Measurements from ENCODE around the gene DPH1. TPM values are rescaled to one million over a fixed set of nuclear protein-coding genes. Genes with fewer than 3 reads are reported as not detected.

DPH1 gene
- total RNA-seq, 1 donor from 2014 or later = 24.1 TPM

DNA sequence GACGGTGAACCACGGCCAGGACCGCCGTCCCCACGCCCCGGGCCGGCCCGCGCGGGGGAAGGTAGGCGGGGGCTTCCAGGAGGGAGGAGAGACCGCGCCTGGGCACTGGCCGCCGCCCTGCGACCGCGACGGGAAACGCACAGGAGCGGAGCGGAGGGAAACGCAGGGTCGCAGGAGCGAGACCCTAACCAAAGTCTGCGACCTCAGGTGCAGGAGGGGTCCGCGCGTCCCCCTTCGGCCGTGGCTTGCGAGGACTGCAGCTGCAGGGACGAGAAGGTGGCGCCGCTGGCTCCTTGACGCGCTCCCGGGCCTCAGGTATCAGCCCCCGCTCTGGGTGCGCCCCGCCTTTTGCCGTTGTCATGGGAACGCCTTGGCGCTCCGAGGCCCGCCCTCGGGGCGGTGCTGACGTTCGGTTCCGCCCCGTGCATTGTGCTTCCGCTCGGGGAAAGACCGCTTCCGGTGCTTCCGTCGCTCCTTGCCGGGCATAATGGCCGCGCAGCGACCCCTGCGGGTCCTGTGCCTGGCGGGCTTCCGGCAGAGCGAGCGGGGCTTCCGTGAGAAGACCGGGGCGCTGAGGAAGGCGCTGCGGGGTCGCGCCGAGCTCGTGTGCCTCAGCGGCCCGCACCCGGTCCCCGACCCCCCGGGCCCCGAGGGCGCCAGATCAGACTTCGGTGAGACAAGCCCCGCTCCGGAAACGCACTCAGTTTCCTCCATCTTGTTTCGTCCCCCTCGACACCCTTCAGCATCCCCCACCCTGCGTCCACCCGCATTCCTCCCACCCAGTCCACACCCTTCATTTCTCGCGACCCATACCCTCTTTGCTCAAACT is 11.8 kb downstream of the DPH1 start, which contains the start of gene OVCA2:
TSS of gene OVCA2 (plus strand) at position 462 of the 829 bp plus-strand sequence. CDS start at position 488, 26 bp downstream.
- ATAC-seq (peak; percentile 94), DNase-seq (ENCODE audit: missing footprints) (peak; percentile 96)
- intact Hi-C loops (cut with DNase I) = loop anchor here (5.0 to 10.0 kb wide), 3 partner anchors 329 to 477 kb away; partner anchors contain the start of genes PITPNA and TLCD2

DNA sequence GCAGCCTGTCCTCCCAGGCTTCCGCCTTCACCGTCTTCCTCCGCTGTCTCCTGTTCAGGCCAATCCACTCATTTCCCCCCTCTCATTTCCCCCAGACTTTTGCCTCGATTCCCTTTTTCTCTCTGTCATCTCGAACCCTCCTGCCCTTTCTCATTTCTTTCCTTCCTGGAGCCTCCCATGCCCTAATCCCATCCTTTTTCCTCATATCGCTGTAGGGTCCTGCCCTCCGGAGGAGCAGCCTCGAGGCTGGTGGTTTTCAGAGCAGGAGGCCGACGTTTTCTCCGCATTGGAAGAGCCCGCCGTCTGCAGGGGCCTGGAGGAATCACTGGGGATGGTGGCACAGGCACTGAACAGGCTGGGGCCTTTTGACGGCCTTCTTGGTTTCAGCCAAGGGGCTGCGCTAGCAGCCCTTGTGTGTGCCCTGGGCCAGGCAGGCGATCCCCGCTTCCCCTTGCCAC is 12.5 kb downstream of the DPH1 start:
- DNase-seq (ENCODE audit: missing footprints) (no peak), ATAC-seq (peak; percentile 4)
- intact Hi-C loops (cut with DNase I) = loop anchor here (5.0 to 10.0 kb wide), 3 partner anchors 330 to 478 kb away; partner anchors contain the start of genes PITPNA and TLCD2

DNA sequence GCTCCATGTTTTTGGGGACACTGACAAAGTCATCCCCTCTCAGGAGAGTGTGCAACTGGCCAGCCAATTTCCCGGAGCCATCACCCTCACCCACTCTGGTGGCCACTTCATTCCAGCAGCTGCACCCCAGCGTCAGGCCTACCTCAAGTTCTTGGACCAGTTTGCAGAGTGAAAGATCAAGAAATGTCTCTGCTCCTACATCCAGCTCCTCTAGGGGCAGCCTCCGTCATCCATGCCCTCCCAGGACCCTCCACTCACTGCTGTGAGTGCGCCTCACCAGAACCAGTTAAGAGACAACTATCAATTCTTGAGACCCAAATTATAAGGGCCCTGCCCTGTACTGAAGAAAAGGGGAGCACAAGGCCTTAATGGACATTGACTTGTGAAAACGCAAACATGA is 13.0 kb downstream of the DPH1 start:
- ATAC-seq (no peak), DNase-seq (ENCODE audit: missing footprints) (no peak)
- intact Hi-C loops (cut with DNase I) = loop anchor here (5.0 to 10.0 kb wide), 3 partner anchors 331 to 478 kb away; partner anchors contain the start of genes PITPNA and TLCD2

DNA sequence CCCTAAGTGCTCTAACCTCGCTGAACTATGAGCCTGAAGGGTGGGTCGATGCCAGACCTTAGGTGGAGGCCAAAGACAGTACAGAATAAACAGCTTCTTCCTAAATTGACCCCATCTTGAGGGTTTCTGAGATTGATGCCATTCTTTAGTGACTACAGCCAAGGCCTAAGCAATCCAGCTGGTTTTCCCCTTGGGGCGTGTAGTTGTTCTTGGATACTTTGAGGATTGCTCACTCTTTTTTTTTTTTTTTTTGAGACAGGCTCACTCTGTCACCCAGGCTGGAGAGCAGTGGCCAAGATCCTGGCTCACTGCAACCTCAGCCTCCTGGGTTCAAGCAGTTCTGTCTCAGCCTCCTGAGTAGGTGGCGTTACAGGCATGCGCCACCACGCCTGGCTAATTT is 13.8 kb downstream of the DPH1 start:
- ATAC-seq = no peak
- intact Hi-C loops (cut with DNase I) = loop anchor here (5.0 to 10.0 kb wide), 3 partner anchors 331 to 479 kb away; partner anchors contain the start of genes PITPNA and TLCD2
- no peak for DNase-seq (ENCODE audit: missing footprints)

DNA sequence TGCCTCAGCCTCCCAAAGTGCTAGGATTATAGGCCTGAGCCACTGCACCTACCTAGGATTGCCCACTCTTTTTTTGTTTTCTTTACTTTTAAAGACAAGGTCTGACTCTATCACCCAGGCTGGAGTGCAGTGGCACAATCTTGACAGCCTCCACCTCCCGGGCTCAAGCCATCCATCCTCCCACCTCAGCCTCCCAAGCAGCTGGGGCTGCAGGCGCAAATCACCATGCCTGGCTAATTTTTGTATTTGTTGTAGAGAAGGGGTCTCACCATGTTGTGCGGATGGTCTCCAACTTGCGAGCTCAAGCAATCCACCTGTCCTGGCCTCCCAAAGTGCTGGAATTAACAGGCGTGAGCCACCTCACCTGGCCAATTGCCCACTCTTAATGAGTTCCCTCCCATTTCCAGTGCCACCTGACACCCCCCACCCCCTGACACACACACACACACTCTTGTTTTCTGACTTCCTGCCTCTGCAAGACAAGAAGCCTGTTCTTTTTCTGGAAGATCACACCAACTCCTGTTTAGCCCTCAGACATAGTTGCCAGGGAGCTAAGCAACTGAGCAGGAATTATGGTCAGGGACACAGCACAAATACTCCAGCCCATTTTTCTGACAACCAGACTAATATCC is 14.4 kb downstream of the DPH1 start:
- ATAC-seq = no peak

DNA sequence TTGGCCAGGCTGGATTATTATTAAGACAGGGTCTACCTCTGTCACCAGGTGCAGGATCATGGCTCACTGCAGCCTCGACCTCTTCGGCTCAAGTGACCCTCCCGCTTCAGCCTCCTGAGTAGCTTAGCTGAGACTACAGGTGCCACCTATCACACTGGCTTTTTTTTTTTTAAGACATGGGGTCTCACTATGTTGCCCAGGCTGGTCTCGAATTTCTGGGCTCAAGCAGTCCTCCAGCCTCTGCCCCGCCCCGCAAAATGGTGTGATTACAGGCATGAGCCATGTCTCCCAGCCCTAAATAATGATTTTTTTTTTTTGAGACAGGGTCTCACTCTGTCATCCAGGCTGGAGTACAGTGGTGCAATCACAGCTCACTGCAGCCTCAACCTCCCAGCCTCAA is 17.6 kb downstream of the DPH1 start:
- DNase-seq (ENCODE audit: missing footprints) (no peak), ATAC-seq (no peak)
- intact Hi-C loops (cut with DNase I) = loop anchor here (10.0 kb wide), 2 partner anchors 383 to 483 kb away; partner anchors contain the start of gene PITPNA

More for the DNA sequence above, 14.4 kb downstream of the DPH1 start:
- DNase-seq (ENCODE audit: missing footprints) = no peak
- intact Hi-C loops (cut with DNase I) = loop anchor here (5.0 to 10.0 kb wide), 3 partner anchors 332 to 480 kb away; partner anchors contain the start of genes PITPNA and TLCD2

DNA sequence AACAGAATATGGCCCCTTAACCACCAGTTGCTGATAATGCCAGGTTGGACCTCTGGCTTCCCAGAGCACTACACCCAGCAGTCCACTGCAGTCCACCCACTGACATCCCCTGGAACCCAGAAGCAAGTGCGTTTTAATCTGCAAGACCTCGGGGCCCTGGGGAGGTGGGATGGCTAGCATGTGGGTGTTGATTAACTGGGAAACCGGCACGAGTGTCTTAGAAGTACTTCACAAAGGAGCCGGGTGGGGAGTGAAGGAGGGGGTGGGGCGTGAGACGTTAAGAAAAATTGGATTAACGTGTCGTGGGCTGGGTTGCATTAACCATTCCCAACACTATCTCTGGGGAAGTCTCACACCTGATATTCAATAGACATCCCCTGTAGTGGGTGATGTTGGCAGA is 18.9 kb downstream of the DPH1 start:
- intact Hi-C loops (cut with DNase I) = loop anchor here (10.0 kb wide), 2 partner anchors 384 to 484 kb away; partner anchors contain the start of gene PITPNA
- no peak for ATAC-seq
- DNase-seq (ENCODE audit: missing footprints) = no peak

DNA sequence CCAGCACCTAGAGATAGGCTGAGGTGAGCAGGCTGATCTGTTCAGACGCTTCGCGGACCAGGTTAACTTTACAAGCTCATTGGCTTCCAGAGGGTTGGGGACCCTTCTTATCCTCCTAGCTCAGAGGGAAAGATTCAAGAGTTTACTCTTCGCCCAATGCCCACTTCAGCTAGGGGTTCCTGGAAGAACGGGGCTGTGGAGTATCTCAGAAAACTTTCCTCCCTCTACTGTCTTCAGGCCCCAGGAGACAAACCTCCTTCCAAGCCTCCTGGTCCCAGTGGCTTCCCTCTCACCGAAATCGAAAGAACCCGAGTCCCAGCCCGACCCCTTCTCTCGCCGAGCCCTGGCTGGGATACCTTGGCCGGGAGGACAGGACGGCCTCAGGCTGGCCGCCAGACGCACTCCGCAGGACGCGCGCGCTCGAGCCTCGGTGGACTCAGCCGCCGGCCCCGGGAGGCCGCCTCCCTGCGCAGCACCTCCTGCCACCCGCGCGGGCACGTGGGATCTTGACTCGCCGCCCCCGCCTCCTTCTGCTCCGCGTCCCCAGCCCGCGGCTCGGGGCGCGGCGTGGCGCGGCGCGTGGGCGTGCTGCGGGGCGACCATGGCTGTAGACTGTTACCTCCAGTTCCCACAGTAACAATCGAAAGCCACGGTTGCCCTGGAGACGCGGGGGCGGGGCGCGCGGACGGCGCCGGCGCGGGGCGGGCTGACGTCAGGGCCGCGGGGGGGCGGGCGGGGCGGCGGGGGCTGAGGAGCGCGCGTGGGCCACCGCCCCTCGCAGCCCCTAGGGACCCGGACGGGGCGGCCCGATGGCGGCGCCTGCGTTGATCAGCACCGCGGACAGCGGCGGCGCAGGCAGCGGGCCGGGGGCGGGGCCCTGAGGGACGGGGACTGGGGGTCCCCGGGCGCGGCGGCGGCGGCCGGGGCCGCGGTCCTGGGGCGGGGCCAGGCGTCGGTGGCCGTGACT is 19.7 kb downstream of the DPH1 start:
- peak; percentile 50 for ATAC-seq
- DNase-seq (ENCODE audit: missing footprints) = peak; percentile 95
- intact Hi-C loops (cut with DNase I) = loop anchor here (10.0 kb wide), 2 partner anchors 385 to 485 kb away; partner anchors contain the start of gene PITPNA

DNA sequence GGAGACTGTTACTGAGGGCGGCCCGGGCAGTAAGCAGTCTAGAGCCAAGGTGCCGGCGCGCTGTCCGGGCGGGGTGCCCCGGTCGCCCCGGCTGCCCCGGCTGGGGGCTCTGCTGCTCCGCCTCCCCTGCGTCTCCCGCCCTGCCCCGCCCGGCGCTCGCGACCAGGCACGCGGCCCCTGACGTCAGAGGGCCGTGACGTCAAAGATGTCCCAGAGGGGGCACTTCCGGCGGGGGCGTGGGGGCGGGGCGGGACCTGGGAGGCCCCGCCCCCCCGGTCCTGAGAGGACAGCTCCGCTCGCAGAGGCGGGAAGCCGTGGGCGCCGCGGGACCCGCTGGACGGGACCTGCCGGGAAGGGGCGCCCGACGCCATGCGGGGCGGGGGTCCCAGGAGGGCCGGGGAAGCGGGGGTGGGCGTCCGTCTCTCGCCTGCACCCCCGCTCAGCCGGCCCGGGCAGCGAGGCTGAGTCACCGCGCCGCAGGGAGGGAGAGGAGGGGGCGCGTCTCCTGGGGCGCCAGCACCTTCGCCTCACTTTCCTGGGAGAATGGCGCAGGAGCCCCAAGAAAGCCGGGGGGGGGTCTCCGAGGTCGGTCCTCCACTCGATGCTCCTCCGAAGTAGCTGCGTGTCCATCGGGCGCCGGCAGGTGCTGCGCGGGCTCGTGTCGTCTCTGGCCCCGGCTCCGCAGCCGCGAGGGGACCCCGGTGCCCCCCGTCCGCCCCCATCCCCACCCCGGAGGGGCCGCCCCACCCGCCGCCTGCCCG is 20.5 kb downstream of the DPH1 start:
- ATAC-seq = peak; percentile 23
- intact Hi-C loops (cut with DNase I) = no loop called here
- peak; percentile 81 for DNase-seq (ENCODE audit: missing footprints)

DNA sequence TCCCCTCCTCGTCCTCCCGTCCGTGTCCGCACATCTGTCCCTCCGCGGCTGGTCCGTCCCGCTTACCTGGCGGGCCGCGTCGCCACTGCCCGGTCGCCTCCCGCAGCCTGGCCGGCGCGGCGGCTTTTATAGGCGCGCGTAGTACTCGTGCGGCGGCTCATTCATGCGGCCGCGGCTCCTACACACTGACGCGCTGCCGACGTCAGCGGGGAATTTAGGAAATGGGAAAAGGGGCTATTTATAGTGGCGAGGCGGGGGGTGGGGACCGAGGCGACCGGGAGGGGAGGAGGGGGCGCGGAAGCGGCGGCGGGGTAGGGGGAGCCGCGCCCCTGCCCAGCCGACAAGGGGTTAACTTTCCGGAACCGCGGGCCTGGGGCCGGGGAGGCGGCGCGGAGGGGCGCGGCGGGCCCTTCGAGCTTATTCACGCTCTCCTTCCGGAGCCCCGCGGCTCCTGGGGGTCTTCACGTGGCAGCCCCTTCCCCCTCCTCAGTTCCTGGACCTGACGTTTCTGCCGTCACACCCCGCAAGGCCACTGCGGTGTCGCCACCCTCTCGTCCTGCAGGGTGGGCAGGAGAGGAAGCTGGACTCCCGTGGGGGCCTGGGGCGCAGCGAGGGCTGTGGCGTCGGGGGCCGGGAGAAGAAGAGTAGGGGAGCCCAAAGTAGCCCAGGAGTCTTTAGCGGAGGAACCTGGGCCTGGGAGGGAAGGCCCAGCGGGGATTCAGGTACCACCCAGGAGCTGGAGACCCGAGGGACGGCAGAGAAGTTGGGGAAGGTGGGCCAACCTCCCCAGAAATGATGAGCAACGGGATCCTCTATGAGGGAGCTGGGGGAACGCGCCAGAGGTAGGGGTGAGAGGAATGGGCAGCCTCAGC is 21.3 kb downstream of the DPH1 start:
- ATAC-seq (no peak), DNase-seq (ENCODE audit: missing footprints) (no peak)
- intact Hi-C loops (cut with DNase I) = no loop called here

DNA sequence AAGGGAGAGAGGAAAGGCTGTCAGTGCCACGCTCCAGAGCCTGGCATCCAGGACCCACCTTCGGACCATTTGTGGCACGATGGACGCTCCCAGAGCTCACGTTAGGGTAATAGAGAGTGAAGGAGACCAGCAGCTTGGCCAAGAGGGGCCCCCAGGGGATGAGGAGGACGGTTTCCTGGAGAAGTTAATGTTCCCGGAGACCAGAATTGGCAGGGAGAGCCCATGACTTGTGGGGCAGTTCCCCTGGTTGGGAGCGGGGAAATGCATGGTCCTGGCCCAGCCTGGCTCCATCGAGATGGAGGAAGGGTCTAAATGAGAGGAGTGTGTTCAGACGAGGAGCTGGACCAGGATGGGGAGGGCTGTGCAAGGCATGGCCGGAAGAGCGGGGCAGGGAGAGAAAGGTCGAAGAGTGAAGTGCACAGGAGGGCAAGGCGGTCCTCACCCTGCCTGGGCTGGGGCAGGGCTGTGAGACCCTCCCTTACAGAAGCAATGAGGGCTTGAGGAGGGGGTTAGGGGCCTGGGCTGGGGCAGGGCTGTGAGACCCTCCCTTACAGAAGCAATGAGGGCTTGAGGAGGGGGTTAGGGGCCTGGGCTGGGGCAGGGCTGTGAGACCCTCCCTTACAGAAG is 22.1 kb downstream of the DPH1 start:
- DNase-seq (ENCODE audit: missing footprints) = peak; percentile 35
- intact Hi-C loops (cut with DNase I) = no loop called here
- no peak for ATAC-seq

DNA sequence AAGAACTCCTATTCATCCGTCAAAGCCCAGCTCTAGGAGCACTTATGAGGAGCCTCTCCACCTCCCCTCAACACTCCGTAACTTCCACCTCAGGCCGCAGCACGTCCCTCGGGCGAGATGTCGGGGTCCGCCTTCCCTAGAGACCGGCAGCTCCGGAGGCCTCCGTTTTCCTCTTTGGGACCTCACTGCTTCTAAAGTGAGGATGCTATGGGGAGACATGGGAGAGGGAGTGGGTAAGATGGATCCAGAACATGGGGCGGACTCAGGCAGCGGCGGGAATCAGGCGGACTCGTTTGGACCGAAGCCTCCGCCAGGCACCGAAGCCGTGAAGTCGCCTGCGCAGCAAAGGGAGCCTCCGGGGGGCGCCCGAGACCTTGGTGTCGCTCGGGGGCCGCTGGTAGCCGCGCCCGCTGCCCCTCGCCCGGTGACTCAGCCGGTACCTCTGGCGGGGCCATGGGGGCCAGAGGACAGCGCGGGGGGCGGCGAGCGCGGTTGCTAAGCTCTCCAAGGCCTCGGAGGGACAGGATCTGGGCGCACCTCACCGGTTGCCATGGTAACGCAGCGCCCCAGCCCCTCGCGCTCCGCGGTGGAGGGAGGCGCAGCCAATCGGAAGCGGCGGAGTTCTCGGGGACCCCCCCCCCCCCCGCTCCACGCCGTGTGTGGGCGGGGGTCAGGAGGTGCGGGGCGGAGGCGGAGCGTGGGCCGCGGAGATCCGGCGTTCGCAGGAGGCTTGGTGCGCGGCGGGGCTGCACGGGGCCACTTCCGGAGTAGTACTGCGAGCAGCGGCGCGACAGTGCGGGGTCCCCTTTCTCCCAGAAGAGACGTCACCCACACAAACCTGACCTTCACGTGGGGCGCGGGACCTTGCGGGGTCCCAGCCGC is 23.7 kb downstream of the DPH1 start:
- DNase-seq (ENCODE audit: missing footprints) (peak; percentile 80), ATAC-seq (peak; percentile 9)
- intact Hi-C loops (cut with DNase I) = loop anchor here (1.0 kb wide), 2 partner anchors 191 to 230 kb away; no protein-coding TSS in a partner anchor

DNA sequence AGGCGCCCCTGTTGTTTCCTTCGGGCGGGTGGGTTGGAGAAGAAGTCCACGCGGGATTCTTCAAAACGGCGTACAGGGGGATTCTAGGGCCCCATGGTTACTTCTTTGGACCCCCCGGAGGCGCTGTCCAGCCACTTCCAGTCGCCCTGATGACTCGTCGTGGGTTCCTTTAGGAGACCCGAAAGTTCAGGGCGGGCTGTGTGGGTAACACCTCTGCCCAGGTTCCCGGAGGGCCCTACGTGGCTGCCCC is 24.2 kb downstream of the DPH1 start:
- DNase-seq (ENCODE audit: missing footprints) = no peak
- no peak for ATAC-seq
- intact Hi-C loops (cut with DNase I) = loop anchor here (1.0 kb wide), 2 partner anchors 190 to 229 kb away; no protein-coding TSS in a partner anchor

DNA sequence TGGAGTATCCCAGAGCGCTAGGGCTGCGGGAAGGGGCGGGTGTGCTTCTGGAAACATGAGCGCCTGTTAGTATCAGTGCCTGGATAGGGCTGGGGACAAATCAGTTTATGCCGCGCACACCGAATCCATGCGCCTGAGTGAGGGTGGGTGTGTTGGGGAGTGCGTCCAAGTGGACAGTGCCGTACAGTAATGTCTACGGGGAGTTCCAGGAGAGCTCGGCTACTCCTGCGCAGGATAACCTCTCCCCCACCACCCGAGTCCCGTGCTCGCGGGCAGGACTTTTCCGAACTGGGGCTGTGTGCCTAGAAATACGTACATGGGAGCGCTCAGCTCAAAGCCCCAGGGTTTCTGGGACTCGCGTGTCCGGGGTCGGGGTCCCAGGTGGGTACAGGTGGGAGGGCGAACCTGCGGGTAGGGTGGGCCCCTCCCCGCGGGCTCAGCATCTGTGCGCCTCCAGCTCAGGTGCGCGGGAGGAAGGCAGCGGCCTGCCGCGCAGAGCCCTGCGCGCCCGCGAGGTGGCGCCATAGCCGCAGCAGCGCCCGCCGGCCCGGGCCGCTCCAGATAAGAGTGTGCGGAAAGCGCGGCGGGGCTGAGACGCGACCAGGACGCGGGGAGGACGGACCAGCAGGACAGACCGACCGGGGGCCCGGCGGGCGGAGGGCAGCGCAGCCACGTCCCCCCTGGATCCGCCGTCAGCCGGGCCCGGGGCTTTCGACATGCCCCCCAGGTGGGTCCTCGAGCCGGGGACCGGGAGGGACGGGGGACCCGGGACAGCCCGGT is 24.7 kb downstream of the DPH1 start, which contains the start of gene HIC1:
TSS of gene HIC1 (plus strand) at position 592 of the 780 bp plus-strand sequence. CDS start 1,588 bp downstream, outside the sequence.
- DNase-seq (ENCODE audit: missing footprints) (peak; percentile 93), ATAC-seq (peak; percentile 74)
- intact Hi-C loops (cut with DNase I) = loop anchor here (1.0 to 5.0 kb wide), 4 partner anchors 38 to 229 kb away; no protein-coding TSS in a partner anchor
